ENCODE results near the gene OR2T35.
"Not testable (repeated sequence)": the region's sequence is repeated elsewhere in the genome, so short reads cannot be mapped to it uniquely, and the experiment has no call there.

The OR2T35 gene, protein sequence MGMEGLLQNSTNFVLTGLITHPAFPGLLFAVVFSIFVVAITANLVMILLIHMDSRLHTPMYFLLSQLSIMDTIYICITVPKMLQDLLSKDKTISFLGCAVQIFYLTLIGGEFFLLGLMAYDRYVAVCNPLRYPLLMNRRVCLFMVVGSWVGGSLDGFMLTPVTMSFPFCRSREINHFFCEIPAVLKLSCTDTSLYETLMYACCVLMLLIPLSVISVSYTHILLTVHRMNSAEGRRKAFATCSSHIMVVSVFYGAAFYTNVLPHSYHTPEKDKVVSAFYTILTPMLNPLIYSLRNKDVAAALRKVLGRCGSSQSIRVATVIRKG

DNA sequence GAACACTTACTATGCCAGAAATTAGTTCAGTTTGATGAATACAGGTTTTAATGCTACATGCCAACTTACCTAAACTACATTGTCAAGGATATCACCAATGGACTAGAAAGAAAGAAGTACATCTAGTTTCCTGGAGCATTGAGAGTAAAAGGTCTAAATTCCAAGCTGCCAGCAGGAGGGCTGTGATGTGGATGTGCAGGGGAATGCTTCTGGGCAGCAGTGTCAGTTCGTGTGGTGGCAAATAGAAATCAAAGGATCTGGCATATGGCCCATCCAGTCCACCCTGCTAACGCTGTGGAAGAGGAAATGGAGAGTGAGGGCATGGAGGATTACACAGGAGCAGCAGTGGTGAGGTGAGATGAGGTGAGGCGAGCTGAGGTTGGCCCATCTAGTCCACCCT lies at the start of gene OR2T35:
OR2T35 (minus strand) TSS at position 101 of the 400 bp plus-strand sequence. CDS start 6,020 bp downstream, outside the sequence.
- DNase-seq: not testable (repeated sequence)

DNA sequence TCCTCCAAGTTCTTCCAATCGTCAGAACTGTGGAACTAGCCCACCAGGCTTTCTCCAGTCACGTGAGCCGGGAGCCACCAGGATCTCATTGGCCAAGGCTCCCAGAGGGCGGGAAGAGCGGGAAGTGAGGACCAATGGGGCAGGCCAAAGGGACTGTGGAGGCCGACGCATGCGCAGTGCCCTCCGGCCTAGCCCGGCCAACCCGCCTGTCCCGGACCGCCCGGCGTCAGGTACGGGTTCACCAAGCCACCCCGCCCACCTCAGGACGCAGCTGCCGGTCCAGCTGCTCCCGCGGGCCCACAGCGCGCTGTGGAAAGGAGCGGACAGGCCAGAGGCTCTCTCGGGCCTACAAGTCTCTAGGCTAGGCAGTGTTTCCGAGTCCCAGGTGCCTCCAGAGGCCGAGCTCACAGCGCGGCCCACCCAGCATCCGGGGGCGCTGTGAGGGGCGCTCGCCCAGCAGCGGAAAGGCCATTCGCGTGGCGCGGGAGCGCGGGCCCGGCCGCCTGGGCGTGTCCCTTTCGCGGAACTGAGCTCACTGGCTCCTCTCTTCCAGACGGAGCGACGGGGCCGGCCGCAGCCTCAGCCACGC lies 46.6 kb upstream of the OR2T35 start:
- TF ChIP-seq POLR2A (IDR thresholded peaks at IDR 0.05; ENCODE audit: low read length) (no peak), GATA1 (IDR thresholded peaks at IDR 0.05; ENCODE audit: low read depth, low read length) (no peak)
- DNase-seq: no peak

DNA sequence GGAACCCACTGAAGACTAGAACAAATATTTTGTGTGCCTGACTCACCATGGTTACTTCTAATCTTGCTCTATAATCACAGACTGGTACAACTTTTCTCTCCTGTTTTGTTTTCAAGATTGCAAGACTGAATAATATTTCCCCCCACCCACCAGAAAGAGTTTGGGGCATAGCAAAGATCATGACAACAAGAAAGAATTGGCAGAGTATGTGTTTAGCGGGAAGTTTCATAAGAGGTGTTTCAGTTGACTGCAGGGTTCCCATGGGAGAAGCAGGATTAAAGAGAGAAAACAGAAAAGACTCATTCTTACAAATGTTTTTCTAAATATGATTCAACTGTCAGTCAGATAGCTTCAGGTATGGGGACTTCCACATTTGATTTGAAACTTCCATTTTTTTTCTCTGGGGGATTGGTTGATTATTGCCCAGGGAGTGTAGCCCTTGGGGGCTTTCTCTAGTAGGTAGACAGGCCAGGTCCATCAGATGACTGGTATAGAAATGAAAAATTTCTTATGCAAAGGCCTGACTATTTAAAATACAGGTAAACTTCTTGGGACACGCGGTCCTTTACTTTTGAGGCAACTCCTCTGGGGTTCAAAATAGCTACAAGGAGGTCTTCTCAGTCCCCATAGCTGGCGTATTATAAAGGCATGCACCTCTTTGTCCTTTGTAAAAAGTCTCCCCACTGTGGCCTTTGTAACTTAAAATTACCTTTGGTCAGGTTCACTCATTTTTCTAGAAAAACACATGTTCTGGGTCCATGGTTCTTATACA lies 43.6 kb upstream of the OR2T35 start:
- TF ChIP-seq GATA1 (IDR thresholded peaks at IDR 0.05; ENCODE audit: low read depth, low read length) (no peak), POLR2A (IDR thresholded peaks at IDR 0.05; ENCODE audit: low read length) (no peak)
- no peak for DNase-seq

DNA sequence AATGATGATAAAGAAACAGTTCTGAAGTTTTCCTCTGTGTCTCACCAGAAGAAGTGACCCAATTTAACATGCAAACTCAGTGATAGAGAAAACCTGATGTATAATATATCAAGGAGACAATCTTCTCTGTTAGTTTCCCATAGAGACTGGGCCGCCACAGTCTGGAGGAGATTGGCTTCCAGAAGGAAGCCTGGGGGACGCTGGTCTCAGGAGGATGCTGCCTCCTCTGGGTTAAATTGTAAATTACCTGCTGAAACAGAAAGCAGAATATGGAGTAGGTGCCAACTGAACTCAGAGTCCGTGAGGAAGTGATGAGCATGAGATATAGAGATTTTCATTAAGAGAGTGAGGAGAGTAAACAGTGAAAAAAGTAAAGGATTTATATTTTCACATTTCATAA lies 41.7 kb upstream of the OR2T35 start:
- no peak for DNase-seq
- no peak for TF ChIP-seq GATA1 (IDR thresholded peaks at IDR 0.05; ENCODE audit: low read depth, low read length)
- no peak for TF ChIP-seq POLR2A (IDR thresholded peaks at IDR 0.05; ENCODE audit: low read length)

DNA sequence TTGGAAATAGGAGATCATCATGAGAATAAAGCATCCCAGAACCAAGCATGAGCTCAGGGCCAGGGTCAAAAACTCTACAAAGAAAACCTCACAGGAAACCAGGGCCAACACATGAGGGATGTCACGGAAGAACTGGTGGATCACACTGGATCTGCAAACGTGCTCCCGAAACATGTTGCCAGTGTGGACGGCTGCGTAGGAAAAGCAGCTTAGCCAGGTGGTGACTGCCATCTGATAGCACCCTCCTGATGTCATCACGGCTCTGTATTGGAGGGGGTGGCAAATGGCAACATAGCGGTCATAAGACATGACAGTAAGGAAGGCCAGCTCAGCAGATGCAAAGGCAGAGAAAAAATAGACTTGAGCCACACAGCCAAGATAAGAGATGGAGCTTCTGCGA lies 36.6 kb upstream of the OR2T35 start:
- TF ChIP-seq GATA1 (IDR thresholded peaks at IDR 0.05; ENCODE audit: low read depth, low read length) (no peak), POLR2A (IDR thresholded peaks at IDR 0.05; ENCODE audit: low read length) (no peak)
- DNase-seq: no peak

DNA sequence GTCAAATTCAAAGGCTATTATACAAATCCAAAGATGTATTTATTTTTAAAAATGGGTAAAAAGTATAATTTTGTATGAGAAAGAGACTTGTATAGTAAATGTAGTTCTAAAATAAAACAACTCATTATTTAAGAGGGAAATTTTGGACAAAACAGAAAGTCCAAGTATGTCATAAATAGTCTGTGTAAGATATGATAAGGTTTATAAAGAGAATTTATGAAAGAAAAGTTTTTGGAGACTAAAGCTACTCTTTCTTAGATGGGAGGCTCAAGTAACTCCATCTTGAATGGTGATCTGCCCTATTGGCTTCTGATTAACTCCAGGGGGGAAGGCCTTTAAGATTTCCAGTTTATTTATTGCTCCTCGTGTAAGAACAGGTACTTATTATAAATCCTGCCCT lies 24.9 kb upstream of the OR2T35 start:
- peak in 1 of 2 experiments; percentile 8 for DNase-seq

DNA sequence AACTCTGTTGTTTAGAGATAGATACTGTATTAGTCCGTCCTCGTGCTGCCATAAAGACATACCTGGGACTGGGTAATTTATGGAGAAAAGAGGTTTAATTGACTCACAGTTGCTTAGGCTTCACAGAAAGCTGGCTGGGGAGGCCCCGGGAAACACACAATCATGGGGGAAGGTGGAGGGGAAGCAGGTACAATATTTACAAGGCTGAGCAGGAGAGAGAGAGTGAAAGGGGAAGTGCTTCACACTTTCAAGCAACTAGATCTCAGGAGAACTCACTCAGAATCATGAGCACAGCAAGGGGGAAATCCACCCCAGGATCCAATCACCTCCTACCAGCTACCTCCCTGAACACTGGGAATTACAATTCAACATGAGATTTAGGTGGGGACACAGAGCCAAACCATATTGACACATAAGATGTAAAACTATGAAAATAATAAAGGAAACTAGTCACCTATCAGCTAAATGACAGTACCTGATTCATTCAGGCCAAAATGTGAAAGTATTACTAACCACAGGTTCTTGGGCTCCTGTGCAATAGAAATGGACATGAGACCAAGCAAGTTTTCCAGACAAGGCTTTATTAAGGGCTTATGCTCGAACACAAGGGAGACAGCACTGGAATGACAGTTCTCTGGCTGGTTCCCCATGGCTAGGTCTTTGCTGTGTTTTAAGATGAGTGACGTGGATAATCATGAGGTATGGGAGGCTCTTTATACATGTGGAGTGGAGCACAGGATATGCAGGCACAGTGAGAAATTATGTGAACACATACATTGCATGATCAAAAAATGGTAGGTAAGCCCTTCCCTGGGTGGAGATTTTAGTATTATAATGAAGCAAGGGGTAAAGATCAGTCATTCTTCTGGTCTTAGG lies 18.6 kb upstream of the OR2T35 start:
- not testable (repeated sequence) for DNase-seq

More for the DNA sequence above, 24.9 kb upstream of the OR2T35 start:
- no peak for TF ChIP-seq POLR2A (IDR thresholded peaks at IDR 0.05; ENCODE audit: low read length)
- TF ChIP-seq GATA1 (IDR thresholded peaks at IDR 0.05; ENCODE audit: low read depth, low read length): no peak

DNA sequence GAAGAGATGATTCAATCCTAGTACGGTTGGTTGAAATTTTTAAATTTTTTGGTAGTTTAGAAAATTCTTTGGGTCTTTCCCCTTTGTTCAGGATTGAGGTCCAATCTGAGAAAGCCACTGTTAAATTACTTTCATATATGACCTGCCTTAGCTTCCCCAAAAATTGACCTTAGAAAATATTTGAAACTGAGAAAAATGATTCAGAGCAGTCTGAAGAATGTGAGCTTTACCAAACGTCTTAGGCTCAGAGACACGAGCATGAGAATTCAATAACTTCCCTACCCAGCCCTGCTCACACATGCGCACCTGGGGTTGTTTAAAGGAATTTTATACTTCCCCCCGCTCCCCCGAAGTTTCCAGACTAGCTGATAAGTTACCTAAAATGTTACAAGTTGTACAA lies 11.7 kb upstream of the OR2T35 start:
- DNase-seq: not testable (repeated sequence)

DNA sequence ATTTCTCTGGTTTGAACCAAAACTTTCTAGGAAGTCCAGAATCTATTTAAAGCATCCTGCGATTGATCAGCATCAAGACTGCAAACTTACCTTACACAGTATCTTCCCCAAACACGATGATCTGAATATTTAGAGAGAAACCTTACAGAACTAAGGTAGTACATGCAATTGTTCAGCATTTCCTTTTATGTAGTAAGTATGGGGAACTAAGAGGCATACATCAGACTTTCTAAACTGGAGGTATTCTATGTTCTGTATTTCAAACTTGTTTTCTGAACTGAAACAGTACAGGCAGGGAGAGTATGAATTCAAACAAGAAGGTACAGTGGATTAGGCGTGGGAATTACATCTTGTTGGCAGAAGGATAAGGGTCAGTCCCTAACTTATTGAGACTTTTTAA lies 10.3 kb upstream of the OR2T35 start, which contains the start of gene OR2T27:
OR2T27 (minus strand) TSS at position 175 of the 400 bp plus-strand sequence. CDS start 4,644 bp downstream, outside the sequence.
- DNase-seq: not testable (repeated sequence)

DNA sequence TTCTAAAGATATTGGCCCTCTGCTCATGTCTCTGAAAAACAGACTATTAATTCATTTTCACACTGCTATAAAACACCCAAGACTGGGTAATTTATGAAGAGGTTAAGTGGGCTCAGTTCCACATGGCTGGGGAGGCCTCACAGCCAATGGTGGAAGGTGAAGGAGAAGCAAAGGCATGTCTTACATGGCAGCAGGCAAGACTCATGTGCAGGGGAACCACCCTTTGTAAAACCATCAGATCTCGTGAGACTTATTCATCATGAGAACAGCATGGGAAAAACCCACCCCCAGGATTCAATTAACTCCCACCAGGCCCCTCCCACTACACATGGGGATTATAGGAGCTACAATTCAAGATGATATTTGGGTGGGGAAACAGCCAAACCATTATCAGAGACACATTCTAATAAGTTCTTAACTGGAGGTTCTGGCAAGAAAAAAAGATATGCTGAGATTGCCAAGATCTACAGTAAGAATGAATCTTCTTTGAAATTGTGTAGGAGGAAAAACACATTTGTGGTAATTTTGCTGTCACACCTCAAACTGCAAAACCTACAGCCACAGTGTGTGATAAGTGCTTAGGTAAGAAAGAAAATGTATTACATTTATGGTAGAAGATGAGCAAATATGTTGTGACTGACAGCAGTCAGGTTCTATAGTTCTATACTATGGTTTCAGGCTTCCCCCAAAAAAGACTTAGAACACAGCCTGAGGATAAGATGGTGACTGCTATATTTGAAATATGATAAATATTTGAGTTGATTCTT lies 3.9 kb upstream of the OR2T35 start:
- DNase-seq: not testable (repeated sequence)

DNA sequence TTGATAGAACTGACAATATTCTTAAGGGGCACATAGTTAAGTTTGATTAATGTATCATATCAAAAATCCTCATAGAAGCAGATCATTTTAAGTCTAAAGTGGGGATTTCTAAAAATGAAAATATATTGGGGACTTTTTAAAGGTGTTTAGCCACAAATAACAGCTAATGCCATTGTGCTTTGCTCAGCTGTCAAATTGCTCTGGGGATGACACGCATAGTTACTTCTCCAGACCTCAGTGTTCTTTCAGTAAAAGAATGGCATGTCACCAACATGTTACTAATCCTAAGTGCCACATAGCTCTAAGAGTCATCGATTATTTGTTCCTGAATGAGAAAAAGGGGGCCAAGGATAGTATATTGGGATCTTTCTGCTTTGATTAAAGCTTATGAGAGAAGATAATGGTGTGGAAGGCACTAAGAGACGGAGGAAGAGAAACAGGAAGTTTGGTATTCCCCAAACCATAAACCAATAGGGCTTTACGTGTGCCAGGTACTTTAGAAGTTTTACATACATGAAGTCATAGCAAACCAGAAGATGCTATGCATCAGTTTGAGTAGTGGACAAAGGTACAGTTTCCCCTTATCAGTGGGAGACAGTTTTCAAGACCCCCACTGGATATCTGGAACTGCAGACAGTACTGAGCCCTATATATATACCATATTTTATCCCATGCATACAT lies 2.0 kb downstream of the OR2T35 start:
- not testable (repeated sequence) for DNase-seq

DNA sequence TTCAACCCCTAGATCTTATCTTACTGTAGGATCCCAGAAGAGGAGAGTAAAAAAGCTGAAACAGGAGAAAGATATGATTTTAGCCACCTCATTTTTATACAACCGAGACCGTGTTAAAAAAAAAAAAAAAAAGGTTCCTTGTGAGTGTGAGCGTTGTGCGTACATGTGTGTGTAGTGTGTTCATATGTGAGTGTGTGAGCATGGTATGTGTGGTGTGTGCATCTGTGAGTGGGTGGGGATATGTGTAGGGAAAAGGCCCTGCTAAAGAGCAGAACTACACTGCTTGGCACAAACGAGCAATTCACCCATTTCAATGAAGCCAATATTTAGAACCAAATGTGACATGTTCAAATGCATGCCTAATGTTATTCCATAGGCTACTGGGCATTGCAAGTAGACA lies 3.5 kb downstream of the OR2T35 start:
- not testable (repeated sequence) for DNase-seq

DNA sequence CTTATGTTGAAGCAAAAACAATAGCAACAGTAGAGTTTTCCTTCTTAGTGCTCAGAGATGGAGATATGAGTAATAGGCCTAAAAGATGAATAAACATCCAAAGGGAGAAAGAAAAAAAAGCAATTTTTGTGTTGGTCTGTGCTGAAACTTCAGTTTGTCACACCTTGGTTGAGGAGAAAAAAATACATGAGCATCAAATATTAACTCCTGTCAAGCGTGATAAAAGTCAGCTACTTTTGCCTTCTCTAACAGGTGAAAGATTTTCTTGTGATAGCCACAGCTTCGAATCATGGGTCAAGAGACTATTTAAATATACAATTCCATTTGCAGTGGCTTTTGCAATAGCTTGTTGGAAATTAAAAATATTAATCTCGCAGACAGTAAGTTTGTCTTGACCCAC lies 4.2 kb downstream of the OR2T35 start:
- DNase-seq: not testable (repeated sequence)

DNA sequence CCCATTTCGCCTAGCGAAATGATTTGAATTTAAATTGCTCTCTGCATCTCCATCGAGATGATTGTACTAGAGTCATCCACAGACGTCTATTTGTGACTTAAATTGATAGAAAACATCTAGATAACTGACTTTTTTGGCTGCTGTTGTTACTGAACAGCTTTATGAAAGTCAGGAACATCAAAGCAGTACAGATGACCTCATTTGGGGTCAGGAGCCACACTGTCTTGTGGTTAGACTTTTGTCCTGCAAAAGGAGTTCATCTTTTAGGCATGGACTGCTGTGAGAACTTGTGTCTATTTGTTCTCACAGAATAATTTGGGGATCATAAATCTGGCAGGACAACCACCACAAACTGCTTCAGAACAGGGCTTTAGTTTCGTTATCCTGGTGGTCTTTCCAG lies 5.4 kb downstream of the OR2T35 start:
- not testable (repeated sequence) for DNase-seq

DNA sequence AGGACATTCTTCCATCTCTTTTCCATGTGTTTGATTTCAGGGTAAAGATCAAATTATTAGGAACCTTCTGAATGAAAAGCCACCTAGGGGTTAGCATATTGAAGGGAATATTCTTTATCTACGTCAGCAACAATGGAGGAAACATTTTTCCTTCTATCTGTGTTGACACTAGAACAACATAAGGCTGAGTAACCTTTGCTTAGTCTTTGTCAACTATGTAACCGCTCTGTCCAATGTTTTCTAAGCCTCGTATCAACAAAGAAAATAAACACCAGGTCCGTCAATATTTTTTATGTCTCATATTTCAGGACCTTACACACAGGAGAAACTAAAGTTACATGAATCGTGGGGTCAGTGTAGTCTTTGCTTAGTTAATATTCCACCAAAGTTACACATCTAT lies 8.5 kb downstream of the OR2T35 start:
- DNase-seq: not testable (repeated sequence)

DNA sequence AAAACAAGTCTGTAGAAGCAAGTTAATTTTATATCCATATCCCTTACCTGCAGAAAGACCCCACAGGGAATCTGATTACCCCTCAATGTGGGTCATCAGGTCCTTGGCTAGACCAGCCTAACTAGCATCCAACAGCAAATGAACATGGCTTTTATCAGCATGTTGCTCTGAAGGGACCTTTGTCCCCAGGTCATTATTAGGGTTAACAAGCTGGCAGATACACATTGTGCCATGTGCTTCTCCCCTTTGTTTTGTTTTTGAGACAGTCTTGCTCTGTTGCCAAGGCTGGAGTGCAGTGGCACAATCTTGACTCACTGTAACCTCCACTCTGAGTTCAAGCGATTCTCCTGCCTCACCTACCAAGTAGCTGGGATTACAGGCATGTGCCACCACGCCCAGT lies 10.1 kb downstream of the OR2T35 start, which contains the start of gene OR2T11:
OR2T11 (minus strand) TSS at position 101 of the 400 bp plus-strand sequence. CDS start 7,963 bp downstream, outside the sequence.
- DNase-seq: not testable (repeated sequence)

All from erythroblast (primary cell).